ENCODE measurements around the gene PALS2.
A peak's percentile ranks its signal among the peaks of the same experiment; 100 is the strongest.

Gene PALS2

DNA sequence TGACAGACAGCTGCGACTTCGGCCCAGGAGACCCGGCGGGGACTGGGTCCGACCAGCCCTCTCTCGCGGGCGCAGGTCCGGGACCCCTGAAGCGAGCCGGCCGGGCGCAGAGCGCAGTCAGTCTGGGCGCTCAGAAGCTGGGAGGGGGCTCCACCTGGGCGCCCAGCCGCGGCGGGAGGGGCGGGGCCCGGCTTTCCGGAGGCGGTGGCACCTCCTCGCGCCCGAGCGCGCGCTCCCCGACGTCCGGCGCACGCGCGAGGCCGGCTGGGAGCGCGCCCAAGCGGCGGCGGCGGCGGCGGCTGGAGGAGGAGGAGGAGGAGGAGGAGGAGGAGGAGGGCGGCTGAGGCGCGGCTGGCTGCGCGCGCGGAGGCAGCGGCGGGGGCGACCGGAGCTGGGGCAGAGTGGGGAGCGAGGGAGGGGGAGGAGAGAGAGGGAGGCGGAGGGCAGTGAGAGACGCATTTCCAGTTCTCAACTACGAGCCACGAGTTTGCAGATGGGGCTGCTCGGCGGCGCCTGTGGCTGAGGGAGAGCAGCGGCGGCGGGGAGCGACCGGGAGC, at the start of gene PALS2:
Gene PALS2, plus strand, starts transcription at position 456 of the 557 bp plus-strand sequence. CDS start 50,216 bp downstream, outside the sequence.
- peak; percentile 23 for FAIRE-seq

GRCh38 chr7:24531255-24531654, 42.0 kb upstream of the PALS2 start:
- DNase-seq (ENCODE audit: insufficient read length, low spot score): no peak
- no peak for FAIRE-seq

More for the DNA sequence above, at the start of gene PALS2:
- DNase-seq (ENCODE audit: insufficient read length, low spot score): peak; percentile 72

DNA sequence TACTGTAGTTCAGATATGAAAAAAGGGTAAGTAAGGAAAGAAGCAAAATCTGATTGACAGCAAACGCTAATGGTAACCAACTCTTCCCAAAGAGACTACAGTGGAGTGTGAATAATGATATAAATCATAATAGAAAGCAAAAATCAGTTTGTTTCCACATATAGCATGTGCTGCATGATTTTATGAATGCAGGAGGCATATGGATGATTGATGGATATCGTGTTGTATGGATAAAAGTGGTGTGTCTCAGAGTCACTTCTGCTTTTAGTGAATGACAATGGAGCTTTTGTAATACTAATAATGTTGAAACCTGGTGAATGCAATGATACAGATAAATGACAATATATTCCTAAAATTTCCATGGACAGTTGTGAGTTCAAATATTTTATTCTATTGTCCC, 36.6 kb upstream of the PALS2 start:
- no peak for FAIRE-seq

DNA sequence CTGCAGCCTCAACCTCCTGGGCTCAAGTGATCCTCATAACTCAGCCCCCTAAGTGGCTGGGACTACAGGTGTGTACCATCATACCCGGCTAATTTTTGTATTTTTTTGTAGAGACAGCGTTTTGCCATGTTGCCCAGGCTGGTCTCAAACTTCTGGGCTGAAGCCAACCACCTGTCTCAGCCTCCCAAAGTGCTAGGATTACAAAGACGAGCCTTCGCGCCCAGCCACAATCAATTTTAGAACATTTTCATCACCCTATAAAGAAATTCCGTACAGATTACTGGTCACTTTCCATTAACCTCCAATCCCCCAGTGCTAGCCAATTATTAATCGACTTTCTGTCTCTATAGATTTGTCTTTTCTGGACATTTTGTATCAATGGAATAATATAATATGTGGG, 32.3 kb upstream of the PALS2 start:
- FAIRE-seq: no peak
- DNase-seq (ENCODE audit: insufficient read length, low spot score): no peak

More for the DNA sequence above, 36.6 kb upstream of the PALS2 start:
- DNase-seq (ENCODE audit: insufficient read length, low spot score): no peak

DNA sequence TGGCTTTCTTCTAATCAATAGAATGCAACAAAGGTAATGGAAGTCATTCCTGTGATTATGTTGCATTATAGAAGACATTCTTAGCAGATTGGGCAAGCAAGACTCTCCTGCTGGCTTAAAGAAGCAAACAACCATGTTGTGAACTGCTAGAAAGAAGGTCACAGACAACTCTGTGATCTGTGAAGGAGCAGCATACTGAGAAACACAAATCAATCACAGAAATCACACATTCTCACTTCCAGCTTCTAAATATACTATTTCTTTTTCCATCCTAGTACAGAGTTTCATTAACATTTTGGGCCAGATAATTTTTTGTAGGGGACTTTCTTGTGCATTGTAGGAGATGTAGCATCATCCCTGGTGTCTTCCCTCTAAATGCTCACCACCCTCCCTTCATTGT, 28.0 kb upstream of the PALS2 start:
- DNase-seq (ENCODE audit: insufficient read length, low spot score): no peak
- FAIRE-seq: peak; percentile 37

GRCh38 chr7:24548390-24548789, 24.9 kb upstream of the PALS2 start:
- FAIRE-seq: no peak
- no peak for DNase-seq (ENCODE audit: insufficient read length, low spot score)

DNA sequence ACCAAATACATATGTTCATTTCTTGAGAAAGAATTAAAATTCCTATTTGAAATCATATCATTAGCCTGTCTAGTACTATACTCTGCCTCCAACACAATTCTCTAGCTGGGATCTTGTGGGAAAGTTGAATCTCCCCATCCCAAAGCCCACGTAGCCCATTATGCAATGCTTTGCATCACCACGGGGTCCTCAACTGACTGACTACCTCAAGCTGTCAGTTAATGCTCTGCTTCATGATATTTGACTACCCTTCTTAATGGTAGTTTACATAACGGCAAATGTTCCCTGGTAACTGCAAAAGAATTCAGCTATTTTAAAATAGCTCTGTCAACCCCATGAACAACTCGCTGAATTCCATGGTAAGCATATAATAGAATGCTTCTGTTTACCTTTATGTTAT, 23.3 kb upstream of the PALS2 start:
- FAIRE-seq: no peak
- DNase-seq (ENCODE audit: insufficient read length, low spot score): no peak

- DNase-seq (ENCODE audit: insufficient read length, low spot score) (no peak), FAIRE-seq (no peak)
Observed at GRCh38 chr7:24555184-24555583, 18.1 kb upstream of the PALS2 start.

DNA sequence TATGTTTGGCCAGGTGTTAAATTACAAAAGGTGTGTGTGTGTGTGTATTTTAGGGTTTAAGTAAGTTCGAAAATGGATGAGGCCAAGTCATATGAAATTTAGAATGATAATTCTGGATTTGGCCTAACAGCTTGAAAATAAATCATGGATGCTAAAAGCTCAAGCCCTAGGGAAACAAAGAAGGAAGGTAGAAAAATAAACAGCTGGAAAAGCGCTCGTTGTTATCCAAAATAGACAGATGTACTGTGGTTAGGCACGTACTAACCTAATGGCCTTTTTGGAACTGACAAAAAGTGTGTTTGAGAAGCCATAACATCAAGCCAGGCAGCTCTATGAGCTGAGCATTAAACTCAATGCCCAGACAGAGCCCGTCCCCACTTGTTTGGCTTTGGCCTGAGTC, 17.5 kb upstream of the PALS2 start:
- FAIRE-seq (no peak), DNase-seq (ENCODE audit: insufficient read length, low spot score) (no peak)

DNA sequence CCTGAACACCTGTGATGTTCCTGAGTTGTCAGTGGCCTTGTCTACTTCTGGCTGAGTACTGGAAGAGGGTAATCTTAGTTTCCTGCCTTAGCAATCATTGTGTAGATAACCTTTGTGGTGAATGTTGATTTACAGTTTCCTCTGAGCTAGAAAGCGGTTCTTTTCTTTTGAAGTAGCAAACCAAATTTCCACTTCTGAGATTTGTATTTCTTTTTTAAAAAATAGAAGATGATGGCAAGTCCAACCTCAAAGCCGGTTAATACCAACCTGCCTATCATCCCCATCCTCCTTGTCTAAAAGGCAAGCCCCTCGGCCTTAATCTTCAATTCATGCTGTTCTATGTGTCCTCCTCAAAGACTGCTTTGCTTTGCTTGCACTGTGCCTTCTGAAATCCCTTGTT, 12.5 kb upstream of the PALS2 start:
- FAIRE-seq (no peak), DNase-seq (ENCODE audit: insufficient read length, low spot score) (no peak)

DNA sequence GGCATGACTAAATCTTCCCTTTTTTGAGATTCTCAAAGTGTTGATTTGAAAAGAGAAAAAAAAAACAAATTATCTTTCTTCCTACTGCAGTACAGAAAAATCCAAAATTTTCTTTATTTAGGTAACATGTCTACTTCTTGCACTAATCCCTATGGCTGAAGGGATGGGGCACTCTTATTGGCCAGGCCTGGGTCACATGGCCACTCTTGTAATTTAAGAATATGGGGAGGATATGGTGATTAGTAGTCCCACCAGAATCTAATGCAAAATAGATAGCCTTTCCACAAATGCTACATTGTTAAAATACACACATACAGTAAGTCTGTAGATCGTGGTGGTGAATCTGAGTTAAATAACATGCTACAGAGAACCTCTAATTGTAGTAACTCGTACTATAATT, 7.0 kb upstream of the PALS2 start:
- no peak for FAIRE-seq
- no peak for DNase-seq (ENCODE audit: insufficient read length, low spot score)

- no peak for DNase-seq (ENCODE audit: insufficient read length, low spot score)
- no peak for FAIRE-seq
Observed at GRCh38 chr7:24570983-24571382, 2.3 kb upstream of the PALS2 start.

DNA sequence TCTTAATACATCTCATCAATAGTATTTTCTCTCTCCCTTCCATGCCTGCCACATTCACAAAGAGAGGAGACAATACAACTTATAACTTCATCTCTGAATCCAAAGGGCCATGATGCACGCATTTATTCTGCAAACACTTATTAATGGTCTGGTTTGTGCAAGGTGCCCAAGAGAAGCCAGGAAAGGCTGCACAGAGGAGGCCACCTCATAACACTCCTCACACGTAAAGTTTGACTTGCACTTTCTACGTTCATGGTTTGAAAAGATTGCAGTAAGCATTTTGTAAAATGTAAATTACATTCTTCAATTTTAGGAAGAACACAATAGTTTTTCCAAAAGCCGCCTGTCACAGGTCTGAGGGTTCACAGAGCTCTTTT, 1.2 kb upstream of the PALS2 start:
- no peak for DNase-seq (ENCODE audit: insufficient read length, low spot score)
- FAIRE-seq: peak; percentile 64

GRCh38 chr7:24572393-24572996, 757 bp upstream of the PALS2 start:
- DNase-seq (ENCODE audit: insufficient read length, low spot score) (no peak), FAIRE-seq (no peak)

- FAIRE-seq: peak; percentile 85
Observed at GRCh38 chr7:24573554-24574338, 494 bp downstream of the PALS2 start.

GRCh38 chr7:24574386-24574785, 1.1 kb downstream of the PALS2 start:
- DNase-seq (ENCODE audit: insufficient read length, low spot score): no peak
- no peak for FAIRE-seq

More at GRCh38 chr7:24573554-24574338, 494 bp downstream of the PALS2 start:
- DNase-seq (ENCODE audit: insufficient read length, low spot score): peak; percentile 29

DNA sequence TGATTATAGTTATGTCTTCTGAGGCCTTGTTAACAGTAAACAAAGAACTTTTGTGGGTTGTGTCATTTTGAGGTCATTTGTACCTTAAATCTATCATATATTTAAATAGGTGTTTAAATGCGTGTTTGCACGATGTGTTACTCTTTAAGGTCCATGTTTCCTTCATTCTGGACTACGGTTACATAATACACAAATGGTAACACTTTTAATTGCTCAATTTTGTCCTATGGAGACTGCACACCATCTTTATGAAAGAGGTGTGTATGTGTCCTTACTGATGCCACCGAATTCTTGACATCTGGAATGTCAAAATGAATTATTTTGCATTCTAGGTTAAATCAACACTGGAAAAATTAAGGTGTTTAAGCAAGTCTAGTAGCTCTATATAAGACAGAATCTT, 1.7 kb downstream of the PALS2 start:
- FAIRE-seq: peak; percentile 21
- DNase-seq (ENCODE audit: insufficient read length, low spot score): no peak

DNA sequence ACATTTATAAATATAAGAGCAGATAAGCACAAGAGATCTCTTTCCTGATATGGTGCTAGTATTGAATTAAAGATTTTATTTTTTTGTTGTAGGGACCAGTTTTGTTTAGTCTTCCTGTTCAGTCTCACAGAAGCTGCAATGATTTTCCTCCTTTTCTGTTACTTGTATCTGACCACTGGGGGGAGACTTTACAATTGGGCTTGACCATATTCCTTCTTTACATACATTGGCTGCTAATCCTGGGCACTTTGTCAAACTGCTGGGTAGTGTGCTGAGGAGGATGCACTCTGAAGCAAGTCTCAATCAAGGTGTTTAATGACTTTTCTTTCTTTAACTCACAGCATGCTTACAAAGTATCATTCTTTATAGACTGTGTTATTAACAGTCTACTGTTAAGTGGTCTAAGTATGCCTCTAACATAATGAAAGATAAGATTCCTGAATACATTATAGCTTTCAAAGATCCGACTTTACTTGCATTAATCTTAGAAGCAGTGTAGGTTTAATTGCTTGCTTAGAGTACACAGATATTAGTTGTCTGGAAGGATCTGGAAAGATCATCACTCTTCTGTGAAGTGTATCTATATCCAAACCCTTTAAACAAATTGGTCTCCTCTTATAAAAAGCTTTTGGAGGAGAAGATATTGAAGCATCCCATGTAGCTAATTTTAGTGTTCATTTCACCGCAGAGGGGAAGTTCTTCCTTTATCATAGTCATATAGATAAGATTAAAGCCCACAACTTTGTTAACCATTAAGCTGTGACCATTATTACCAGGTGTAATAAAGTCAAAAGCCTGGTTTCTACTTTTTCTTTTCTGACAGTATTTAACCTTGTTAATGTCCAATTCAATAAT, 3.1 kb downstream of the PALS2 start:
- FAIRE-seq: peak; percentile 87
- DNase-seq (ENCODE audit: insufficient read length, low spot score): no peak

- FAIRE-seq: no peak
- DNase-seq (ENCODE audit: insufficient read length, low spot score): no peak
Observed at GRCh38 chr7:24578052-24578451, 4.8 kb downstream of the PALS2 start.

- peak; percentile 35 for FAIRE-seq
Observed at GRCh38 chr7:24580283-24580946, 7.2 kb downstream of the PALS2 start.

GRCh38 chr7:24582166-24582565, 8.9 kb downstream of the PALS2 start:
- no peak for DNase-seq (ENCODE audit: insufficient read length, low spot score)
- FAIRE-seq: no peak

More at GRCh38 chr7:24580283-24580946, 7.2 kb downstream of the PALS2 start:
- no peak for DNase-seq (ENCODE audit: insufficient read length, low spot score)

Measured in GM19239 (cell line).